Activated CD8-positive, alpha-beta memory T cell treated with anti-CD3 and anti-CD28 coated beads for 4 hours (primary cell): Measurements from ENCODE around the gene DNMT3L.
"Not testable (repeated sequence)": the region's sequence is repeated elsewhere in the genome, so short reads cannot be mapped to it uniquely, and the experiment has no call there.

Experiments
- DNase-seq, 2 donors: peaks; one replicate each; pipeline ENCODE4 v3.0.0-alpha.2; 2020; ENCODE audit warnings: low read depth in 2 of 2

The DNMT3L gene

DNA sequence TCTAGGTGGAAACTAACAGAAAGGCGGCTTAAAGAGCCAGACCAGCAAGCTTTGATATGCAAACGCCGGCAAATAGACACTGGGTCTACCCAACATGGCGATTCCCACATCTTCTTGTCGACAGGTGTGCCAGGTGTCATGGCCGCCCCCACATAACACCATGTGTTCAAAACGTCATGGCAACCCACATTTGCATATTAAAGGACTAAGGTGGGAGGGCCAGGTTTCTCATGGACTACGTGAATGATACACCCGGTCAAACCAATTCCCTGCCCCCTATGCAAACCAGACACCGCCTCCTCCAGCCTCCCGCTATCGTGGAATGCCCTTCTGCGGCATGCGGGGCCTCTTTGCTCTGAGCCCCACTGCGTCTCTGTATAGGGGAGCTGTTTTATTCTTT, 62.2 kb downstream of the DNMT3L start:
- DNase-seq, result no peak

DNA sequence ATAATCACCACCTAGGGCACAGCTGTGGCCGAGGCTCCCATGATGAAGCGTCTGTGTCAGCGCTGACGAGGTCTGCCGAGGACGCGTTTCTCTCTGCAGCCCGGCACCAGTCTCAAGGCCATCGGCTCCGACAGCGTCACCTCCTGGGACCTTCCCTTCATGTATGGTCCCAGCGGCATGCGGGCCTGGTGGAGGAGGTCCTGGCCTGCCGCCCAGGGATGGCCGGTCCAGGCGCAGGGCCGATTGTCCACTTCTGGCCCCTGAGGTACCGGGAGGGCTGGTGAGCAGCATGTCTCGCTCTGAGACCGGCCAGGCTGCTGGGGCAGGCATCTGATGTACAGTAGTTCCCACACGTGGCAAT, 64.6 kb downstream of the DNMT3L start:
- DNase-seq, result not testable (repeated sequence)
